Liver (tissue), 3 donors: Measurements from ENCODE around the gene NR2F1.

Source experiments
- EGR1 ChIP-seq, 2 donors: IDR thresholded peaks; 2 replicates each; pipeline ENCODE4 v1.6.1; 2016 to 2018; ENCODE audit warnings: antibody characterized with exemption in 2 of 2, low read depth in 2 of 2
- RAD21 ChIP-seq, 2 donors: IDR thresholded peaks; 2 replicates each; pipeline ENCODE4 v1.6.1; 2016; ENCODE audit warnings: antibody characterized with exemption in 2 of 2, mild to moderate bottlenecking in 2 of 2
- TAF1 ChIP-seq: conservative IDR thresholded peaks from 2 replicates; pipeline ENCODE4 v1.6.1; 2016; ENCODE audit warnings: antibody characterized with exemption, mild to moderate bottlenecking
- TF ChIP-seq, protein P1 (sequence below): fragments of 150-350 bp; IDR thresholded peaks from 2 replicates; pipeline ENCODE4 v1.5.1; 2017; ENCODE audit warnings: improper control_type of control experiment, low read depth, low read length; ENCODE audit not compliant: missing input control
- donor health status: healthy.
- donor health status: healthy.

- no peak for TF ChIP-seq EGR1 (IDR thresholded peaks at IDR 0.05; ENCODE audit: low read depth in 2 of 2)
- TF ChIP-seq, protein P1, sequence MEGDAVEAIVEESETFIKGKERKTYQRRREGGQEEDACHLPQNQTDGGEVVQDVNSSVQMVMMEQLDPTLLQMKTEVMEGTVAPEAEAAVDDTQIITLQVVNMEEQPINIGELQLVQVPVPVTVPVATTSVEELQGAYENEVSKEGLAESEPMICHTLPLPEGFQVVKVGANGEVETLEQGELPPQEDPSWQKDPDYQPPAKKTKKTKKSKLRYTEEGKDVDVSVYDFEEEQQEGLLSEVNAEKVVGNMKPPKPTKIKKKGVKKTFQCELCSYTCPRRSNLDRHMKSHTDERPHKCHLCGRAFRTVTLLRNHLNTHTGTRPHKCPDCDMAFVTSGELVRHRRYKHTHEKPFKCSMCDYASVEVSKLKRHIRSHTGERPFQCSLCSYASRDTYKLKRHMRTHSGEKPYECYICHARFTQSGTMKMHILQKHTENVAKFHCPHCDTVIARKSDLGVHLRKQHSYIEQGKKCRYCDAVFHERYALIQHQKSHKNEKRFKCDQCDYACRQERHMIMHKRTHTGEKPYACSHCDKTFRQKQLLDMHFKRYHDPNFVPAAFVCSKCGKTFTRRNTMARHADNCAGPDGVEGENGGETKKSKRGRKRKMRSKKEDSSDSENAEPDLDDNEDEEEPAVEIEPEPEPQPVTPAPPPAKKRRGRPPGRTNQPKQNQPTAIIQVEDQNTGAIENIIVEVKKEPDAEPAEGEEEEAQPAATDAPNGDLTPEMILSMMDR, result no peak
- TF ChIP-seq TAF1, result no peak
- no peak for TF ChIP-seq RAD21 (IDR thresholded peaks at IDR 0.05)
Observed at GRCh38 chr5:93590493-93590892, 7.5 kb downstream of the NR2F1 start.
